Measurements from ENCODE around the gene CHD8.

Gene CHD8

GRCh38 chr14:21356511-21356910, 99.4 kb downstream of the CHD8 start:
- DNase-seq = no peak

- no peak for DNase-seq
These were observed 103.3 kb downstream of the CHD8 start for GRCh38 chr14:21352587-21352986.

- no peak for DNase-seq
These were observed 105.4 kb downstream of the CHD8 start for GRCh38 chr14:21350539-21350938.

DNA sequence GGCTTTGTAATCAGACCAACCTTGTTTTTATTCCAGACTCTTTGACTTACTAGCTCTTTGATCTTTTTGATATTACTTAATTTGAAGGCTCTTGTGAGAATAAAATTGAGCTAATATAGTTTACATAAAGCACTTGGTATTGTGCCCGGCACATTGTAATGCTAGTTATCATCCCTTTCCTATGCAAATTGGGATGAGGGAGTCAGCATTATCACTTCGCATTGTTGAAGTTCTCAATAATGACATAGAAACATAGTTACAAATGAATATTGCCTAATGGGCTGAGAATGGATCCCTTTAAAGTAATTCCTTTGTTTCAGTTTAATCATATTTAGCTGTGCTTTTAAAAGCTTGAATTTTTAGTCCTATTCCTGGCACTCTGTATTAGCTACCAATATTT, 108.7 kb downstream of the CHD8 start:
- DNase-seq = no peak

GRCh38 chr14:21346532-21347135, 109.3 kb downstream of the CHD8 start:
- DNase-seq = no peak

GRCh38 chr14:21343035-21343794, 112.7 kb downstream of the CHD8 start:
- no peak for DNase-seq
